ENCODE measurements around the gene TBC1D2. TPM values are rescaled to one million over a fixed set of nuclear protein-coding genes. Genes with fewer than 3 reads are reported as not detected.

TBC1D2 gene
- total RNA-seq, 2 experiments from 2014 or later, result 1.5 TPM

GRCh38 chr9:98218562-98219363 is 36.7 kb downstream of the TBC1D2 start:
- DNase-seq, result no peak
- intact Hi-C loops (cut with micrococcal nuclease), result no loop called here
- Mint-ChIP-seq H3K4me3 (no peak overlapping the region), H3K27me3 (no peaks in the 10 kb centered on the region), H3K9me3 (no peaks in the 10 kb centered on the region), H3K4me1 (ENCODE audit: low read depth) (no peaks in the 10 kb centered on the region), H3K36me3 (ENCODE audit: low read depth) (no peaks in the 10 kb centered on the region), H3K27ac (no peak overlapping the region)
- no peak for TF ChIP-seq CTCF (IDR thresholded peaks at IDR 0.05)
- ChIA-PET CTCF (interaction anchor here (3.4 kb wide), 1 partner anchor 13 kb away, joined by 18 read pairs; no protein-coding TSS in a partner anchor), POLR2A (no interaction called here)
- ATAC-seq, result no peak

- ChIA-PET CTCF (interaction anchor here (1.0 to 3.4 kb wide), 2 partner anchors 10 to 12 kb away, joined by 3 to 18 read pairs; no protein-coding TSS in a partner anchor), POLR2A (interaction anchor here (0.9 kb wide), 1 partner anchor 11 kb away, joined by 4 read pairs; no protein-coding TSS in a partner anchor)
- no peak overlapping the region for H3K27ac Mint-ChIP-seq
- ATAC-seq, result no peak
- H3K4me1 Mint-ChIP-seq (ENCODE audit: low read depth), result no peaks in the 10 kb centered on the region
- no peaks in the 10 kb centered on the region for H3K36me3 Mint-ChIP-seq (ENCODE audit: low read depth)
- no peaks in the 10 kb centered on the region for H3K9me3 Mint-ChIP-seq
- no peaks in the 10 kb centered on the region for H3K27me3 Mint-ChIP-seq
- TF ChIP-seq CTCF (IDR thresholded peaks at IDR 0.05), result no peak
- no peak overlapping the region for H3K4me3 Mint-ChIP-seq
- intact Hi-C loops (cut with micrococcal nuclease), result no loop called here
- no peak for DNase-seq
These were observed 38.2 kb downstream of the TBC1D2 start for GRCh38 chr9:98217255-98217654.

- no peak for TF ChIP-seq CTCF (IDR thresholded peaks at IDR 0.05)
- Mint-ChIP-seq H3K9me3 (no peaks in the 10 kb centered on the region), H3K36me3 (ENCODE audit: low read depth) (no peaks in the 10 kb centered on the region), H3K4me1 (ENCODE audit: low read depth) (no peaks in the 10 kb centered on the region), H3K4me3 (no peak overlapping the region), H3K27me3 (no peaks in the 10 kb centered on the region), H3K27ac (no peak overlapping the region)
- CTCF ChIA-PET, result interaction anchor here (3.4 kb wide), 1 partner anchor 11 kb away, joined by 18 read pairs; no protein-coding TSS in a partner anchor
- intact Hi-C loops (cut with micrococcal nuclease), result no loop called here
- DNase-seq (no peak), ATAC-seq (no peak)
- POLR2A ChIA-PET, result interaction anchor here (0.9 kb wide), 1 partner anchor 10 kb away, joined by 4 read pairs; no protein-coding TSS in a partner anchor
These were observed 39.1 kb downstream of the TBC1D2 start for GRCh38 chr9:98216391-98216790.

- DNase-seq (peak; percentile 11), ATAC-seq (peak; percentile 34)
- POLR2A ChIA-PET, result no interaction called here
- TF ChIP-seq CTCF (IDR thresholded peaks at IDR 0.05), result no peak
- Mint-ChIP-seq H3K4me3 (no peak overlapping the region), H3K27ac (no peak overlapping the region), H3K36me3 (ENCODE audit: low read depth) (no peaks in the 10 kb centered on the region), H3K27me3 (no peaks in the 10 kb centered on the region), H3K4me1 (ENCODE audit: low read depth) (no peaks in the 10 kb centered on the region), H3K9me3 (no peaks in the 10 kb centered on the region)
- CTCF ChIA-PET, result no interaction called here
- intact Hi-C loops (cut with micrococcal nuclease), result no loop called here
These were observed 39.6 kb downstream of the TBC1D2 start for GRCh38 chr9:98215821-98216220.

- intact Hi-C loops (cut with micrococcal nuclease), result no loop called here
- Mint-ChIP-seq H3K4me1 (ENCODE audit: low read depth) (no peaks in the 10 kb centered on the region), H3K27me3 (no peaks in the 10 kb centered on the region), H3K36me3 (ENCODE audit: low read depth) (no peaks in the 10 kb centered on the region), H3K4me3 (no peak overlapping the region), H3K27ac (no peak overlapping the region), H3K9me3 (no peaks in the 10 kb centered on the region)
- no peak for ATAC-seq
- CTCF ChIA-PET, result no interaction called here
- no peak for DNase-seq
- POLR2A ChIA-PET, result no interaction called here
- TF ChIP-seq CTCF (IDR thresholded peaks at IDR 0.05), result no peak
These were observed 40.2 kb downstream of the TBC1D2 start for GRCh38 chr9:98215271-98215670.

All from activated CD8-positive, alpha-beta T cell treated with anti-CD3 and anti-CD28 coated beads for 36 hours (primary cell).